GOT3 (cell line): Measurements from ENCODE around the gene MBP.

ENCODE experiments used
- DNase-seq: peaks from one replicate; lab custom pipeline; 2025; ENCODE audit warnings: mixed read lengths; lab: John Stamatoyannopoulos, UW

MBP gene

DNA sequence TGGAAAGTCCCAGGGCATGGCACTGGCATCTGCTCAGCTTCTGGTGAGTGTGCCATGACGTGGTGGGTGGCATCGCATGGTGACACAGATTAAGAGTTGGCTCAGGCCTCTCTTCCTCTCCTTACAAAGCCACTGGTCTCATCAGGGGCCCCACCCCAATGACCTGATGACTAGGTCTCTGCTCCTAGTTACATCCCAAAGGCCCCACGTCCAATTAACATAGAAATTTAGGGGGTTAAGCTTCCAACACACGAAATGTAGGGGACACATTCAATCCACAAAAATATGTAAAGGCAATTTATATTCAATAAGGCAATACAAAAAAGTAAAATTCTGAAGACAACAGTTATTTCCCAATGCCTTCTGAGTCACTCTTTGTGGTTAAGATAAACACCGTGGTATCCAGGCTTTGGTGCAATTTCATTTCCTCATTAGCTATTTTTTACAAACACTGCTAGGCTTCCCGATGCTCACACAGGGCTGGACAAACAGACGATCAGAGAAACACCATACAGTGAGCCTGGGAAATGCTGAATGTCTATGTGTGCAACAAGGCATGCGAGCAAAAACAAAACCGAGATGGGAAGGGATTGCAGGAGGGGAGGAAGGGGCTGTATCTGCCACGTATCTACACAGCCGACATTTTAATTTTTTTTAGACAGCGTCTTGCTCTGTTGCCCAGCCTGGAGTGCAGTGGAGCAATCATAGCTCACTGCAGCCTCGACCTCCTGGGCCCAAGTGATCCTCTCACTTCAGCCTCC is 67.2 kb downstream of the MBP start:
- peak; percentile 2 for DNase-seq

DNA sequence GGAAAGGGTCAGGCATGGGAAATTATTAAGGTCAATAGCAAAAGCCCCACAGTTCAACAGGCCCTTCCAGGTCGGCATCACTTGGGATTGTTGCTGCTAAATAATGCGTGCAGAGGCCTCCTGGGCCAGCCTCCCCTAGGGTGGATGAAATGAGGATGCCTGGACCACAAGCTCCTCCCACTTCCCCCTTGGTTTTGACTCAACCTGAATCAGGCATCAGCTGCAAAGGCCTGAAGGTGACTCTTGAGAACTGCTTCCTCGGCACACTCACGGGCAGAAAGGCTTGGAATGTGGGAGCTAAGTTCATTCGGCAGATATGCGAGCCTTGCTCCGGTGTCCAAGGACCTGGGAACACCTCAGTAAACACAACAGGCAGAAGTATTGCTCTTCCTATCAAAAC is 69.3 kb downstream of the MBP start:
- no peak for DNase-seq

DNA sequence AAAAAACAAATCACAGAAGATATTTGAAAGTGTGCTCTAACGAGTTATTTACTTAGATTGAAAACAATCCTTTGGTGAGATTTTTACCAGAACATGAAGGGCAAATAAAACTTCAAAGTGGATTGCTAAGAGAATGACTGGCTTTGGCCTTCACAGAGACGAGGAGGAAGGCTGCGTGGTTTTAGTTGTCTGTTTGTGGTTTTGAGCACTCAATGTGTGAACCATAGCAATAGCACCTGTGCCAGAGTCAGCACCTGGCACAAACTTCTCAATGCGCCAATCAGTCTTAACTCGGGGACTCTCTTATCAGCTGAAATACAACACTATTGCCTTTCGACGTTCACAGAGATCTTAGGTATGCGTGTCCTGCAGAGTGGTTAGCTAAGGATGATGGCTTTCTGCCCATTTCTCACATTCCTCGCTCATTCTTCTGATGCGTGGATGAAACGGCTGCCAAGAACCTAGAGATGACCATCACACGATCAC is 70.0 kb downstream of the MBP start:
- no peak for DNase-seq

DNA sequence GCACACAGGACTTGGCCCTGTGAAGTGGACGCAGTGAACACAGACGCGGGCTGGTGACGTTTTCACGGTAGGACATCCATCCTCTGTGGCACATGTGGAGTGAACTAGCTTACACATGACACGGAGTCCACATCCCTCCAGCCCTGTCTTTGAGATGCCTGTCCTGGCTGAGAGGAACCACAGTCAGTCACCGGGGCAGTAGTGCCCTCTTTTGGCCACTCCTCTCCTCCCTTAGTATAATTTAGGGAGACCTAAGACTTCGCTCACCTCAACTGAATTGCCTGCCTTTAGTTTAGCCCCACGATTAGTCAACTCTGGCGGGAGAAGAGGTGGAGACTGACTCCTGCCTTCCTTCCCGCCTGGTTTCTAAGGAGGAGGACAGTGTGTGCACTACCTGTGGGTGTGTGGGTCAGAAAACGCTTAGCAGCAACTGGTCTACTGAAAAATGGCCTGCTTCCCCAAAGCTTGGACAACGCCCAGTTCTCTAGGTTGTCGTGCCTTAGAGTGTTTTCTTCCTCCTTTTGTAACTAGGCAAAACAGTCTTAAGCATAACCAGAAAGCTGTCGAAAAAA is 70.6 kb downstream of the MBP start:
- no peak for DNase-seq

DNA sequence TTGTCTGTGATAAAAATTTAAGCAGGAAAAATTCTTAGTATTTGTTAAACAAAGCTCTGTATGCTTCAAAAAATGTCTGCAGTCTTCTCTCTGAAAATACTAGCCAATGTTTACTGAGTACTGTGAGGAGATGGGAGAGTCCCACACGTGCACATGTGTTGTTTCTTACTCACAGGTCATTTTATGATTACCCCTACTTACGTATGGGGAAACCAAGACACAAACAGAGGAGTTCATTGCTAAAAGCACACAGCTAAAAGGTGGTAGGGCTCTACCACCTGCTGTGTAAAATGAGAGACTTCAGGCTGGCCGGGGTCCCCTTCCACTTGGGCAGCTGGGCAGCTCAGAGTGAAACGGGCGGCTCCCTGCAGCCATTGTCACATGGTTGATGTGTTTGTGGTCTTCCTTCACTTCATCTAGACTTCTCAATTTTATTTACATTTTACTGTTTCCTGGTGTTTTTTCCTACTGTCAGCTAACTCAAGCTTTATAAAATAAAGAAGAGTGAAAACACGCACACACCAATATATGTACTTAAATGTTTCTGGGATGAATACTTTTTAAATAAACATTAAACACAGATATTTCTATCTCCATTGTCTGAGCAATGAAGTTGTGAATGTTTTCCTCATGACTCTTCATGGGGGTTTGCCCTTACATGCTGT is 71.2 kb downstream of the MBP start:
- no peak for DNase-seq

DNA sequence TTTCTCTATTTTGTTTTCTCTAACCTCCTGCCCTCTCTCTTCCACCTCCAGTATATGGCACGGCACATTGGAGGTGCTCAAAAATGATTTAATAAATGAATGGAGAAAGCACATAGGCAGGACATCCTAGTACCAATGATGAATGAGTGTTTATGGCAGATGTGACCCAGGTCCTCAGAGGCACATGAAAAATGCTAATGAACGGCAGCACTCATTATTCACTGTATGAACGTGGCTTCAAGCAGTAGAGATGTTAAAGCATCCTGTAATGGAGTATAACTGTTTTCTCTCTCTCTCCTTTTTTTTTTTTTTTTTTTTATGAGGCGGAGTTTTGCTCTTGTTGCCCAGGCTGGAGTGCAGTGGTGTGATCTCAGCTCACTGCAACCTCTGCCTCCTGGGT is 72.4 kb downstream of the MBP start:
- no peak for DNase-seq

DNA sequence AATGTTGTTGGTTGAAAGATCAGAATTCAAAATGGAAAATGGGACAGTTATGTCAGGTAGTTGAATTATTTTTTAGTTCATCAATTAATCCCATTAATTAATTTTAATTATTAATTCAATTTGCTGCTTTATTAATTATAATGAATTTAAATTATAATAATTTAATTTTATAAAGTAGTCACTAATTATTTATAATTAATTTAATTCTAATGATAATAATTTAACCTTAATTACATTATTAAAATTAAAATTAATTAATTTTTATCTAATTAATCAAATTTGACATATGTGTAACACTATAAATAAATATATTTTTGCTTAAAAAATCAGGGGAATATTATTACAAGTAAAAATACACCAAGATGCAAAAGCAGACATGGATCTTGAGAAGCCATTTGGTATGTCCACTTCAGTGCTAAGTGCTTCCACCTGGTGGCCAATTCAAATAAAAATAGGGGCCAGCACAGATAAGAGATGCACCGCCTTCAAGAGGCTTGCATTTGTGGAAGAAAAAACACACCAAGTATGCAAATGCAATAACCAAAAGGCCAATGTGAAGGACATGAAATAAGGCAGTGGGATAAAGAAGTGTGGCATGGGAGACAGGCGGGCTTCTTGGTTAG is 73.2 kb downstream of the MBP start:
- DNase-seq: no peak

DNA sequence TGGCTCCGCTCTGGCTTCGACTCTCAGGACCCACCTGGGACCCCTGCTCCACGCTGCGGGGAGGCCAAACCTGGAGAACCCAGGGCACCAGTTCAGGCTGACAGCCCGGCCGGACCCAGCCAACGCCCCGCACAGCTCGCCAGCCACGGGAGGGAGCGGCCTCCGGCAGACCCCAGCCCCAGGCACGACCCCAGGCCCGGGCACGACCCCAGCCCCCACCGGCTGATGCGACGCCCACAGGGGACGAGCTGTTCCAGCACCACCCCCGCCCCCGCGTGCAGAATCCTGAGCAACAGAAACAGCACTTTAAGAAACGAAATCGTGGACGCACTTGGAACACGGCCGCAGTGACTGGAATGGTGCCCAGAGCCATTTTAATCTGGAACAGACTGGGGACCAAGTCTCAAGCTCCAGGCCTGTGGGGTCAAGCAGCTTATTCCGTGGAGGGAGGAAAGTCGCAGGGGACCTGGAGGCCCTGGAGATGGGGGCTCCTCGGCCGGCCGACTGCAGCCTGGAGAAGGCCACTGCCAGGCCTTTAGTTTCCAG is 74.2 kb downstream of the MBP start:
- no peak for DNase-seq

DNA sequence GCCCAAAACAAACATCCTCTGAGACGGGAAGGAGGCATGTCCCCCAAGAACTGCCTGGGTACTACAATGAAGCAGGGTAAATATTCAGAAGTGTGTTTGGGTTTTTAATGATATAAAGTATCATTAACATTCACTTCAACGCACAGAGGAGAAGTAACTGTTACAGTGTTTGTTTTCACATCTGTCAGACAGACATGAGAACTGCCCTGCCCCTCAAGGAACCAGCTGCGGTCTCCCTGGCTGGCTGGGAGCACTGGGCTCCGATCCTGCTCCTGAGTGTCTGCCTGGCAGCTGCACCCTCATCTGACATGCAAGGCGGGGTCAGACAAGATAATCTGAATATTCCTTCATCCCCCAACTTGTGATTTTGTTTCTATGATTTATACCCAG is 75.6 kb downstream of the MBP start:
- no peak for DNase-seq

DNA sequence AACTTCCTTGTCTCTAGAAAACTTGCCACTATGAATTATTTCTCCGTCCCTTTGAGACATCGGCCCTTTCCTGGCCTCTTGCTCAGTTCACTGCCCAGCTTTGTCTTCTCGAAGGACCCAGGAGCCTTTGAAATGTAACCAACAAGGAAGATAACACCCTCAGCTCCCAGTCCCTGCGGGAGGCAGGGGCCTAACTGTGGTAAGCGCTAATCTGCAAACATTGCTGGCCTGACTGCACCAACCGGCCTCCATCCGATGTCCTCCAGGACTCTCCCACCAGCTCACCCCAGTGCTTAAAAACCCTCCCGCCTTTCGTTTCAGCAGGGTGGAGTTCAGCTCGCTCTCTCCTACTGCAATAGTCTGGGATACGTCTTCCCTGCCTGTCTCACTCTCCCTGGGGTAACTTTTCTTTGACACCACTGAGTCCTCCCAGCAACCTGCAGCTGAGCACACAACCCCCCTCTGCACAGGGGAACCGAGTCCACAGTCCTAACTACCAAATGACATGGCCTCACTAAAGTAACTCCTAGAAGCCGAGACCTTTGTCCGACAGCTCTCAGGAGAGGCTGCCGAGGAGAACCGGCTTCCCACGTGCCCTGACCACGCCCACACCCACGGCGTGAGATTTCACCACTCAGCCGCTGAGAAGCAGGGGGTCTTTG is 76.1 kb downstream of the MBP start:
- DNase-seq: no peak

DNA sequence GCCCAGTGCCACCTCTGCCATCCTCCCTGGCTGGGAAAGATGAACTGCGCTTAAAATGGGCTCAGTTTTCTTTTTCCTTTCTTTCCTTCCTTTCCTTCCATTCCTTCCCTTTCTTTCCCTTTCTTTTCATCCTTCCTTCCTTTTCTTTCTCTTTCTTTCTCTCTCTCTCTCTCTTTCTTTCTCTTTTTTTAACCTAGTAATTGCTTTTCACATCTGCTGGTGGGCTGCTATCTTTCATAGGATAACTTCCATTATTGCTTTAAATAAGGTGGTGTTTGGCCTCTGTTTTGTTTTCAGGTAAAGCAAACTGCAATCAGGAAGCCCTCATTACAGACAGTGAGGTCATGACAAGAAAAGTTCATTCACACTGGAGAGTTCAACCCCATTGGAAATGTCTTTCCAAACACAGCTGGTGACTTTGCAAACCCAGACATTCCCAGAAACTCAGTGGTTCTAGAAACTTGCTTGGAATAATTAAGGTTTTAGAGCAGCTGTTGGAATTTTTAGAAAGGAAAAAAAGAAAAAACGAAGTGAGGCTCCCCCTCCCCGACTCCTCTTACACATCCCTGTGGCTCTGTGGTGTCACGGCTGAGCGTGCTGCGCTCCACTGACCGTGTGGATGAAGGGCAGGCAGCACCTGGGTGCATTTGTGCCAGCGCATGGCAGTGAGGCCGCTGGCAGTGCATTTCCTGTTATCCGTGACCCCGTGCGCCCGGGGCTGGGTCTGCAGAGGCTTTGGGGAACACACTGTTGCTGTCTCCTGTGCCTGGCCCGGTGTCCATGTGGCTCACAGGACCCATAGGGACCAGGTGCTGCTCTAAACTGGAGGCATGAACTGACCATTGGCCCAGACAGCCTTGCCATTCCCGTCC is 76.9 kb downstream of the MBP start:
- DNase-seq: no peak

DNA sequence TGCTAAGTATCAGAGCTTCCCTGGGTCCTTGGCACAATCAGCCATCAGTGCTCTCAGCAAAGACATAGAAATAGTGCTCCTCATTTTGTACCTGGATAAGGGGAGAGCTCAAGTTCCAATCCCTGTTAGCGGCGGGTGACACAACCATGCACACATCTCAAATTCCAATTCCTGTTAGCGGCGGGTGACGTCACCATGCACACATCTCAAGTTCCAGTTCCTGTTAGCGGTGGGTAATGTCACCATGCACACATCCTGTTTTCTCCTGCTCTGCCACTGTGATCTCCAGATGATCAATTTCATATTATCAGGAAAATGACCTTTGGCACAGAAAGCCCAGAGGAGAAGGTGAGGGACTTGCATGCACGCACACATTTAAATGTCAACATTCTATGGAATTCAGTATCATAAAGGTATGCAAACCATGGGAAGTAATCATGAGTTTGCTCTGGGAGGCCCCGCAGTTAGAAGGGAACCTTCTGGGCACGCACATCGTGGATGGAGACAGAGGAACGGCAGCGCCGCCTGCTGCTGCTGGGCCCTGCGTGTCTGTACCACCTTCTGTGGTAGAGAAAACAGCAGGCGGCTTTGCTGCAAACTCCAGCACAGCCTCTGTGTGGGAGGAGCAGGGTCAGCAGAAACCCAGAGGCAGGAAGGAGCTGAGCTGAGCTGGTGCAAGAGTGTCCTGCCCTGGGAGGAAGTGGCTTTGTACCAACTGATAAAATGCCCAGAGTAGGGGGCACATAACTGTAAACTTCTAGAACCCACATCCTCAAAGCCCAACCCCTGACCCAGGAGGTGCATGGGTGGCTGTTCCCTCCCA is 77.8 kb downstream of the MBP start:
- DNase-seq: peak; percentile 4

DNA sequence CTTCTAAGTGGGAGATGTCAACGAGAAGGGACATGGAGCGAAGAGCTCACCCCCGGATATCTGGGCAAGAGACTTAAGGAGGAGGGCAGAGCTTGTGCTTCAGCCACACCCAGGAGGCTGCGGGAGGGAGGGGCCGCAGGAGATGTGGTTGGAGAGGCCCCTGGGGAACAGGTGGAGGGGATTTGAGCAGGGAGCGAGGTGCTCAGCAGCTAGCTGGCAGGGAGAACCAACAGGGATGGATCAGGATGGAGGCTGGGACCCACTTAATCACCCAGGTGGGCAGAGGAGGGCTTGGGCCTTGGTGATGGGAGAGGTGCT is 78.3 kb downstream of the MBP start:
- DNase-seq: no peak

DNA sequence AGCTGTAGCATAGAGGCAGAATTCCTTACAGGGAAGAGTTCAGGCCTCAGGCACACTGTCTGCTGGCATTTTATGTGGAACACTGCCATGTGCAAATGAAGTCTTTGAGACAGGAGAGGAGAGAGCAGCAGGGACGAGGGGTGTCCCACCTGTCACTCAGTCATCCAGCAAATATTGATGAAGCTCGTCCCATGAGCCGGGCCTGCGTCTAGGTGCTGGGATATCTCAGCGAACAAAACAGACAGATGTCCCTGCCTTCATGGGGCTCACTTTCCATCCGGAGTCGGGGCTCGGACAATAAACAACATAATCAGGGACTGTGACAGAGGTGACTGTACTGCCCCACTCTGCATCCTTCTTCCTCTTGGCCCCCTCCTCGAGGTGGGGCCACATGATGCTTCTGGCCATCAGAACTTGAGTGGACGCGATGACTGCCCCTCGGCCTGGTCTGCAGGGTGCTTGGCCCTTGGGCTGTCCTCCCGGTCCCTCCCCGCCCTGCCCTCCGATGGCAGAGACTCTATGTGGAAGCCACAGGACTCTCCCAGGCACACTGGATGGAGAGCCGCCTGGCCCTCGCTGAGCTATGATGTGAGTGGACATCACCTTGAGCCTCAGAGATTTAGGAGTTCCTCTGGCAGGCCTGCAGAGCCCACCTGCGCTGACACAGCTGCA is 78.8 kb downstream of the MBP start:
- no peak for DNase-seq

DNA sequence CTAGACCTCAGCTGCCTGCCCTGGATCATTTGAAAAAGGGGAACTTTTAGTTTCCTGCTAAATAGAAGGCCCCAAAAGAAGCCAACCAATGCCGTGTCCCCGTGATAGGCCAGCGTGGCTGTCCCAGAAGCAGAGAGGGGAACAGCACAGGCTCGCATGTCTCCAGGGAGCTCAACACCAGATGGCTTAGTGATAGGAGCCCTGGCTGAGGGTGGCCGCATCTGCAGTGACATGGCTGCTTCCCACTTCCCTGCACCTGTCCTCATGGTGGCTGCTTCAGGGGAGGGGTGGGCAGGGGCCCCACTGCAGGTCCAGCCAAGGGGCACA is 79.6 kb downstream of the MBP start:
- DNase-seq: no peak

DNA sequence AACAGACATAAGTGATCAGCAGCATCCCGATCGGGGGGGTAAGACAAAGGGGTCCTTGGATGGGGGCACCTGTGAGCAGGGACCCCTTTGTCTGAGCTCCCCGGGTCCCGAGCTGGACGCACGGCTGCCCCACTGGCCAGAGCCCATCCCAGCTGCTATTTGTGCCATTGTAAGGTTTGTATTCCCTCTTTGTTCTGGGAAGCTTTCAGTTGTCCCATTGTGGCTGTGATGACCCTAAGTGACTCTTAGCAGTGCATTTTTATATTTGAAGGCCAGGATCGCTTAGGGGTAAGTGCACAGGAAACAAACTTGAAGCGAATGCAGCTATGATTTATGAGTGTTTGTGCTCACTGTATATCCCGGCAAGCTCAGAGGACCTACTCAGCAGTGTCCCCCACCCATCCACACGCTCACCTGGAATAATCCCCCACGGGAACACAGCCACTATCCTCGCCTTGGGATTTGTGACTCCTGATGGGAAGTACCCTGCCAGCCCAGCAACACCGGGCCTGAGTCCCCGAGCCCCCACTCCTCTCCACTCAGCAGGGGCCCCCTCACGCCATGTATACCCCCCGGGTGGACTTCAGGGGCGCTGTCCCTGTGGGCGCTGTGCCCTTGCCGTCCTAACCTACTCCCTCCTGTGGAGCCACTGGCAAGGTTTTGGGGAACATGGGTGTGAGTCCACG is 80.1 kb downstream of the MBP start:
- DNase-seq: no peak

DNA sequence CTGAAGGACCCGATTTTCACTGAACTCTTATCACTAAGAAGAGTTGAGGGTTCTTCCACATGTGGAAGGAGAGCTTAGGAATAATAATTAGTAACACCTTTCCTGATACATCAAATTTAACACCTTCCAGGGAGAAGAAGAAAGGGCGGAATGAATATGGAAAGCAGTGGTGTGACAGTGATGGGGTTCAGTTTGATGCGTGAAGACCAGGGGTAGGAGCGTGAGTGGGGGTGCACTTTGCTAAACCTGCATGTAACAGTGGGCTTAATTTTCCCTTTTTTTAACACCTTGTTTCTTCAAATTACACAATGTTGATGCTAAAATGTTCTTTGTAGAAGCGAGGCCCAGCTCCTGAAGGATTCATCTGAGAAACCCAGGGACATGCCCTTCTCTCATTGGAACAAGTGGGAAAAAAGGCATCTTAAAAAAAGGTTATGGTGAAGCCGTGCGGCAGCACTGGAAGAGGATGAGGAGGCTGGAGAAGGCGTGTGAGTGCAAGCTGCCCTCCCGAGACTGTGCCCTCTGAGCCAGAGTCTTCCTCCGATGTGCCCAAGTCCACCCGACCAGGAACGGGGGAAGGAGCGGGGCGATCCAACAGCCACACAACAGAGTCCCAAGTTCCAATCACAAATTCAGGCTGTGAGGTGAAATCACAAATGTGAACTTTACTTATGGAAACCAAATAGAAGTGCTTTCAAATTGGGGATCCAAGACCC is 80.8 kb downstream of the MBP start:
- DNase-seq: no peak

DNA sequence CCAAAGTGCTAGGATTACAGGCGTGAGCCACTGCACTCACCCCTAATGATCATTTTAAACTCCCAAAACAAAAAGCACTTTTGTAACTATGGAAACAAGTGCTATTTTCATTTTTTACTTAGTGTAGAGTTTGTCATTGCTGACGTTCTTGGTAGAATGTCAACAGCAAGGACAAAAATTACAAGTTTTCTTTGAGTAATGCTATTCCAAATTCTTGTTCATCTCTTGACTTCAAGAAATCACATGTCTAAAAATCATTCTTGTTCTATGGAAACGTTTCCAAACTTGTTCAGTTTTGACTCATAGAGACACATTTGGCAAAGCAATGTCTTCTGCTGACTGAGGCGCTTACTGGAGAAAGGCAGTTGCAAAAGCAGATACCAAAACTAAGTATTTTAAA is 82.6 kb downstream of the MBP start:
- no peak for DNase-seq
